Testis (tissue), 3 donors: ENCODE measurements around the gene ABI3BP. TPM values are rescaled to one million over a fixed set of nuclear protein-coding genes. Genes with fewer than 3 reads are reported as not detected.
A peak's percentile ranks its signal among the peaks of the same experiment; 100 is the strongest.

Experiments
- DNase-seq: peaks from one replicate; pipeline ENCODE4 v3.0.0-alpha.2; 2019
- H3K27ac ChIP-seq, 2 donors: fragments of 200-600 bp; sonication (generic); one replicate each; pipeline ENCODE4 v1.5.1; 2019
- H3K27me3 ChIP-seq: fragments of 200-600 bp; sonication (generic); one replicate; pipeline ENCODE4 v1.5.1; 2019
- H3K36me3 ChIP-seq: fragments of 200-600 bp; sonication (generic); one replicate; pipeline ENCODE4 v1.5.1; 2017; ENCODE audit warnings: low read depth; ENCODE audit errors: missing control alignments
- H3K4me1 ChIP-seq: fragments of 200-600 bp; sonication (generic); one replicate; pipeline ENCODE4 v1.5.1; 2019
- H3K4me3 ChIP-seq, 2 donors: fragments of 200-600 bp; sonication (generic); one replicate each; pipeline ENCODE4 v1.5.1; 2017 to 2019
- H3K9me3 ChIP-seq: fragments of 200-600 bp; sonication (generic); one replicate; pipeline ENCODE4 v1.5.1; 2017
- CTCF ChIP-seq, 3 experiments: fragments of 450-650 bp in 2 of 3; fragments of 200-600 bp in 1 of 3; sonication (generic) in 1 of 3; IDR thresholded peaks; one replicate each; pipeline ENCODE4 v1.5.1; 2016 to 2019; ENCODE audit warnings: antibody characterized with exemption in 3 of 3, mild to moderate bottlenecking in 2 of 3, moderate library complexity in 1 of 3
- POLR2A ChIP-seq: fragments of 450-650 bp; IDR thresholded peaks from one replicate; pipeline ENCODE4 v1.6.1; 2017; ENCODE audit warnings: antibody characterized with exemption, mild to moderate bottlenecking, moderate library complexity
- WGBS, 2 donors: methylation state at CpG; one replicate each; pipeline ENCODE4 v1.1.5; 2018; 5-methylcytosine and 5-hydroxymethylcytosine counted together
- intact Hi-C: fragments of 100-400 bp; cut with DNase I; formaldehyde crosslinking; loops from one replicate; pipeline ENCODE4 v1.15.1; 2023; ENCODE audit warnings: low total_unique reads
- polyA plus RNA-seq: library from polyadenylated mRNA; stranded (reverse); fragments of 350-450 nt; fragmentation: Illumina TruSeq; extraction: RNeasy Lipid Tissue Mini Kit (QIAGEN cat#74804); gene quantifications from one replicate; pipeline ENCODE4 v1.2.3, GENCODE V29; 2014; ENCODE audit warnings: low read depth, low replicate concordance; ENCODE audit not compliant: insufficient read depth
- total RNA-seq, 2 donors: library from RNA; depleted of rRNA; stranded (reverse); fragments of >200 nt; gene quantifications; one replicate each; pipeline ENCODE4 v1.2.3, GENCODE V29; 2016

The ABI3BP gene
- total and polyA plus RNA-seq, 3 donors from 2014 or later = 8.7 to 58.2 (median 25.0) TPM

GRCh38 chr3:100915706-100916495 lies 77.3 kb downstream of the ABI3BP start:
- no peaks in the 10 kb centered on the region for H3K9me3 ChIP-seq
- no peak for DNase-seq
- H3K4me1 ChIP-seq = peaks cover 3% of the 10 kb centered on the region
- TF ChIP-seq CTCF (IDR thresholded peaks at IDR 0.05) (no peak), POLR2A (no peak)
- H3K36me3 ChIP-seq = no peaks in the 10 kb centered on the region
- no peaks in the 10 kb centered on the region for H3K27me3 ChIP-seq
- no peak overlapping the region for H3K4me3 ChIP-seq
- H3K27ac ChIP-seq = no peak overlapping the region
- intact Hi-C loops = no loop called here
- 45 to 48% methylated on average over 10 of the region's 10 CpGs for WGBS, 2 donors

- Histone ChIP-seq H3K4me3 (no peak overlapping the region), H3K4me1 (peaks cover 3% of the 10 kb centered on the region), H3K9me3 (no peaks in the 10 kb centered on the region), H3K27ac (peak overlapping the region in 1 of 2 donors; percentile 68), H3K27me3 (no peaks in the 10 kb centered on the region), H3K36me3 (no peaks in the 10 kb centered on the region)
- DNase-seq = peak; percentile 84
- intact Hi-C loops = no loop called here
- TF ChIP-seq POLR2A = no peak
- TF ChIP-seq CTCF (IDR thresholded peaks at IDR 0.05) = no peak
- 55 to 65% methylated on average over 5 of the region's 5 CpGs for WGBS, 2 donors
Measured at GRCh38 chr3:100913870-100914648, 79.2 kb downstream of the ABI3BP start.

- no peak for TF ChIP-seq CTCF (IDR thresholded peaks at IDR 0.05)
- TF ChIP-seq POLR2A = no peak
- peak overlapping the region in 1 of 2 donors; percentile 68 for H3K27ac ChIP-seq
Measured at GRCh38 chr3:100912976-100913545, 80.2 kb downstream of the ABI3BP start.

GRCh38 chr3:100912571-100912970 lies 80.7 kb downstream of the ABI3BP start:
- H3K4me1 ChIP-seq = peaks cover 3% of the 10 kb centered on the region
- H3K36me3 ChIP-seq = no peaks in the 10 kb centered on the region
- H3K9me3 ChIP-seq = no peaks in the 10 kb centered on the region
- no peak overlapping the region for H3K4me3 ChIP-seq
- 91 to 95% methylated on average over 5 to 6 of the region's 6 CpGs for WGBS, 2 donors
- TF ChIP-seq CTCF (IDR thresholded peaks at IDR 0.05) (no peak), POLR2A (no peak)
- DNase-seq = no peak
- no peaks in the 10 kb centered on the region for H3K27me3 ChIP-seq
- H3K27ac ChIP-seq = no peak overlapping the region
- intact Hi-C loops = no loop called here

More at GRCh38 chr3:100912976-100913545, 80.2 kb downstream of the ABI3BP start:
- H3K4me1 ChIP-seq = peaks cover 3% of the 10 kb centered on the region
- intact Hi-C loops = no loop called here
- H3K9me3 ChIP-seq = no peaks in the 10 kb centered on the region
- H3K27me3 ChIP-seq = no peaks in the 10 kb centered on the region
- WGBS, 2 donors = 88% methylated on average over 3 to 4 of the region's 4 CpGs
- H3K4me3 ChIP-seq = no peak overlapping the region
- no peak for DNase-seq
- H3K36me3 ChIP-seq = no peaks in the 10 kb centered on the region
